Breast epithelium (tissue), 3 donors: ENCODE data around the gene REEP6.

Experiments used
- CTCF ChIP-seq, 3 donors: fragments of 450-650 bp; IDR thresholded peaks; one replicate each; pipeline ENCODE4 v1.5.1; 2016 to 2017; ENCODE audit warnings: antibody characterized with exemption in 3 of 3, mild to moderate bottlenecking in 3 of 3, moderate library complexity in 3 of 3
- POLR2A ChIP-seq: fragments of 450-650 bp; IDR thresholded peaks from one replicate; pipeline ENCODE4 v1.6.1; 2016; ENCODE audit warnings: antibody characterized with exemption, mild to moderate bottlenecking, moderate library complexity

GRCh38 chr19:1532003-1532402 lies 41.0 kb downstream of the REEP6 start:
- no peak for TF ChIP-seq CTCF (IDR thresholded peaks at IDR 0.05)
- TF ChIP-seq POLR2A = no peak
